ENCODE data around the gene POP7.
"Not testable (repeated sequence)": the region's sequence is repeated elsewhere in the genome, so short reads cannot be mapped to it uniquely, and the experiment has no call there.

POP7 gene

GRCh38 chr7:100687751-100688300 lies 18.1 kb upstream of the POP7 start:
- Histone ChIP-seq H3K27me3 (ENCODE audit: control insufficient read depth, insufficient read depth, low read length) (no peaks in the 10 kb centered on the region), H3K4me3 (ENCODE audit: low read depth, low read length) (no peak overlapping the region), H3K4me1 (ENCODE audit: control insufficient read depth, insufficient read depth, low read length) (peaks cover 6% of the 10 kb centered on the region), H3K36me3 (ENCODE audit: control insufficient read depth, insufficient read depth, low read length) (peaks cover 70% of the 10 kb centered on the region), H3K9me3 (ENCODE audit: control insufficient read depth, insufficient read depth, low read length) (no peaks in the 10 kb centered on the region), H3K9ac (ENCODE audit: low read depth, low read length) (no peak overlapping the region)

DNA sequence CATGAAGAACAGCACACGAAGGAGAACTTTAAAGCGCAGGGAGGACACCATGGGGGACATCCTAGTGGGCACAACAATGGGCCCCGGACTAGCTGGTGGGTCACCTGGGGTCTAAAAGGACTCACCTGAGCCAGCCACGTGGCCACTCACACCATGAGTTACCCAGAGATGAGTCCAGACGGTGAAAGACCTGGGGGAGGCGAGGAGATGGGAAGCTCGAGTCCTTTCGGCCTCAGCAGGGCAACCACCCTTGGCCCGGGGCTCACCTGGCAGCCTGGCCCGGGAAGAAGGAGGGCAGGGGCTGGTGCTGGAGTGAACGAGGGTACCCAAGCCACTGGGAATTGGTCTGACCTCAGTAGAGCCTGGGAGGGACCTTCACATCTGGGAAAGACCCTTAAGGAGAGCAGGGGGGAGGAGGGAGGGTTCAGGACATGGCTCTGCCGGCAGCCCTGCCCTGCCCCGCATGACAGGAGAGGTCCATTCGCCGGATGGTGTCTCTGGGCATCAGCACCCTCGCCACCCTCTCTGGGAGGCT lies 17.5 kb upstream of the POP7 start:
- Histone ChIP-seq H3K36me3 (ENCODE audit: control insufficient read depth, insufficient read depth, low read length) (peaks cover 64% of the 10 kb centered on the region), H3K4me3 (ENCODE audit: low read depth, low read length) (no peak overlapping the region), H3K27me3 (ENCODE audit: control insufficient read depth, insufficient read depth, low read length) (no peaks in the 10 kb centered on the region), H3K9ac (ENCODE audit: low read depth, low read length) (no peak overlapping the region), H3K4me1 (ENCODE audit: control insufficient read depth, insufficient read depth, low read length) (peaks cover 6% of the 10 kb centered on the region), H3K9me3 (ENCODE audit: control insufficient read depth, insufficient read depth, low read length) (no peaks in the 10 kb centered on the region)

- Histone ChIP-seq H3K9ac (ENCODE audit: low read depth, low read length) (no peak overlapping the region), H3K36me3 (ENCODE audit: control insufficient read depth, insufficient read depth, low read length) (peaks cover 54% of the 10 kb centered on the region), H3K4me1 (ENCODE audit: control insufficient read depth, insufficient read depth, low read length) (peaks cover 6% of the 10 kb centered on the region)
Observed at GRCh38 chr7:100689230-100690135, 16.4 kb upstream of the POP7 start.

GRCh38 chr7:100691676-100692577 lies 14.0 kb upstream of the POP7 start:
- peak overlapping the region; percentile 94 for H3K4me3 ChIP-seq (ENCODE audit: low read depth, low read length)
- no peaks in the 10 kb centered on the region for H3K27me3 ChIP-seq (ENCODE audit: control insufficient read depth, insufficient read depth, low read length)
- H3K9me3 ChIP-seq (ENCODE audit: control insufficient read depth, insufficient read depth, low read length) = no peaks in the 10 kb centered on the region
- peaks cover 30% of the 10 kb centered on the region for H3K36me3 ChIP-seq (ENCODE audit: control insufficient read depth, insufficient read depth, low read length)
- H3K9ac ChIP-seq (ENCODE audit: low read depth, low read length) = peak overlapping the region; percentile 87
- peaks cover 7% of the 10 kb centered on the region for H3K4me1 ChIP-seq (ENCODE audit: control insufficient read depth, insufficient read depth, low read length)

More at GRCh38 chr7:100689230-100690135, 16.4 kb upstream of the POP7 start:
- Histone ChIP-seq H3K27me3 (ENCODE audit: control insufficient read depth, insufficient read depth, low read length) (no peaks in the 10 kb centered on the region), H3K4me3 (ENCODE audit: low read depth, low read length) (no peak overlapping the region), H3K9me3 (ENCODE audit: control insufficient read depth, insufficient read depth, low read length) (no peaks in the 10 kb centered on the region)

DNA sequence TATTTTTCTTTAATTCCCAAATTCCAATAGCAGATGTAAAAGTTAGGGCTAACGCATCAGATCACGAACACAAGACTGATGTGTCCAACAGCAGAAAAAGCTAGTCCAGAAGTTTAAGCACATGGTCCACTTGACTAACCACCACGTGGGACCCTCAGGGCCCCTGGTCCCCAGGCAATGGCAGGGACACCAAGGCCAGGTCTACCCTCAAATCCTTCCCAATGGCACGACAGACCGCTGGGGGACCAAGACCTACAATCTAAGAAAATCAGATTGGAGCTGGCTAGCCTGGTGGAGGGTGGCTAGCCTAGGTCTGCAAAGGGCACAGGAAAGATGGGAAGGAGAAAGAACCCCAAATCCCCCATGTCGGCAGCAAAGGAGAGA lies 13.4 kb upstream of the POP7 start:
- peaks cover 7% of the 10 kb centered on the region for H3K4me1 ChIP-seq (ENCODE audit: control insufficient read depth, insufficient read depth, low read length)
- H3K9me3 ChIP-seq (ENCODE audit: control insufficient read depth, insufficient read depth, low read length) = no peaks in the 10 kb centered on the region
- H3K36me3 ChIP-seq (ENCODE audit: control insufficient read depth, insufficient read depth, low read length) = peaks cover 24% of the 10 kb centered on the region
- peak overlapping the region; percentile 87 for H3K9ac ChIP-seq (ENCODE audit: low read depth, low read length)
- H3K27me3 ChIP-seq (ENCODE audit: control insufficient read depth, insufficient read depth, low read length) = no peaks in the 10 kb centered on the region
- peak overlapping the region; percentile 94 for H3K4me3 ChIP-seq (ENCODE audit: low read depth, low read length)

GRCh38 chr7:100693312-100694097 lies 12.4 kb upstream of the POP7 start:
- Histone ChIP-seq H3K27me3 (ENCODE audit: control insufficient read depth, insufficient read depth, low read length) (no peaks in the 10 kb centered on the region), H3K9me3 (ENCODE audit: control insufficient read depth, insufficient read depth, low read length) (no peaks in the 10 kb centered on the region), H3K4me1 (ENCODE audit: control insufficient read depth, insufficient read depth, low read length) (peaks cover 7% of the 10 kb centered on the region), H3K9ac (ENCODE audit: low read depth, low read length) (peak overlapping the region; percentile 87), H3K4me3 (ENCODE audit: low read depth, low read length) (peak overlapping the region; percentile 94), H3K36me3 (ENCODE audit: control insufficient read depth, insufficient read depth, low read length) (peaks cover 15% of the 10 kb centered on the region)

DNA sequence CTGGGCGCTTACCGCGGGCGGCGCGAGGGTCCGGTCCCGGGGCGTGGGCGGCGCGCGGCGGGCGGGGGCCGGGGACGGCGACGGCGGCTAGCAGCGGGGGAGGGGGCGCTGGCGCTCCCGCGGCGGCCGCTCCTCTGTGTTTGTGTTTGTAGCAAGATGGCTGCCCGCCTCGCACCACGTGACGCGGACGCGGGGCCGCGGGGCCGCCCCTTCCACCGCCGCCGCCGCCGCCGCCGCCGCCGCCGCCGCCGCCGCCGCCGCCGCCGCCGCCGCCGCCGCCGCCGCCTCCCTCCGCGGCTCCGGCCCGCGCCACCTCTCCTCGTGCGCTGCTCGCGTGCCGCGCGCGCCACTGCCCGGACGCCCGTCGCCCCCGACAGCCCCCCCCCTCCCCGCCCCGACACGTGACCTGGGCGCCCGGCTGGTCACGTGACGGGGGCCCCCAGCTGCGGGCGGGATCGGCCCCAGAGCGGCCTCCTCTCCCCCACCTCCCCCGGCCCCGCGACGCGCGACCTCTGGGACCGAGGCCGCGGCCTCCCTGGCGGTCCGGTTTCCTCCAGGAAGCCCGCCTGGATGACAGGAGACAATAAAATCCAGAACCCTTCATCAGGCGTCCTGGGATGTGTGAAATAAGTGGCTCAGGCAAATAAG lies 11.7 kb upstream of the POP7 start, which contains the start of gene GIGYF1:
Gene GIGYF1 (minus strand): TSS at position 153 of the 648 bp plus-strand sequence. CDS start 6,012 bp downstream, outside the sequence.
- H3K4me3 ChIP-seq (ENCODE audit: low read depth, low read length) = peak within 1 kb of the TSS; percentile 94
- H3K36me3 ChIP-seq (ENCODE audit: control insufficient read depth, insufficient read depth, low read length) = peaks cover 8% of the 10 kb centered on the region
- peak within 1 kb of the TSS; percentile 87 for H3K9ac ChIP-seq (ENCODE audit: low read depth, low read length)
- H3K4me1 ChIP-seq (ENCODE audit: control insufficient read depth, insufficient read depth, low read length) = peaks cover 7% of the 10 kb centered on the region
- no peaks in the 10 kb centered on the region for H3K9me3 ChIP-seq (ENCODE audit: control insufficient read depth, insufficient read depth, low read length)
- no peaks in the 10 kb centered on the region for H3K27me3 ChIP-seq (ENCODE audit: control insufficient read depth, insufficient read depth, low read length)

- no peaks in the 10 kb centered on the region for H3K36me3 ChIP-seq (ENCODE audit: control insufficient read depth, insufficient read depth, low read length)
- peak overlapping the region; percentile 1 for H3K9ac ChIP-seq (ENCODE audit: low read depth, low read length)
- H3K27me3 ChIP-seq (ENCODE audit: control insufficient read depth, insufficient read depth, low read length) = no peaks in the 10 kb centered on the region
- peak overlapping the region; percentile 18 for H3K4me3 ChIP-seq (ENCODE audit: low read depth, low read length)
- peaks cover 7% of the 10 kb centered on the region for H3K4me1 ChIP-seq (ENCODE audit: control insufficient read depth, insufficient read depth, low read length)
- H3K9me3 ChIP-seq (ENCODE audit: control insufficient read depth, insufficient read depth, low read length) = no peaks in the 10 kb centered on the region
Observed at GRCh38 chr7:100696123-100696521, 9.8 kb upstream of the POP7 start.

DNA sequence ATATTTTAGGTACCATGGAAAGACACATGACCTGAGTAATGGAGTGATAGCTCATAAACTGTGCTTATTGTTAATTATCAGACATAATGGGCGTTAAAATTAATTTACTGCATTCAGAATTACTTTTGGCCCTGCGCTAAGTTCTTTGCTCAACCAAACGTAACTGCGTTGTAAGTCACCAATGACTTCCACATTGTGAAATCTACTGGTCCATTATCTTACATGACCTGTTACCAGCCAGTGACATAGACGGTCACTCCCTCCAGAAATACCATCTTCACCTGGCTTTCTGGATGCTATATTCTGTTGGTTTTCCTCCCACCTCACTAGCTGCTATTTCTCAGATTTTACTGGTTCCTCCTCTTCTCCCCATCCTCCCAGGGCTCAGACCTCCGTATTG lies 6.9 kb upstream of the POP7 start:
- H3K4me3 ChIP-seq (ENCODE audit: low read depth, low read length) = no peak overlapping the region
- H3K27me3 ChIP-seq (ENCODE audit: control insufficient read depth, insufficient read depth, low read length) = no peaks in the 10 kb centered on the region
- peak overlapping the region; percentile 54 for H3K9ac ChIP-seq (ENCODE audit: low read depth, low read length)
- H3K4me1 ChIP-seq (ENCODE audit: control insufficient read depth, insufficient read depth, low read length) = peaks cover 2% of the 10 kb centered on the region
- no peaks in the 10 kb centered on the region for H3K36me3 ChIP-seq (ENCODE audit: control insufficient read depth, insufficient read depth, low read length)
- H3K9me3 ChIP-seq (ENCODE audit: control insufficient read depth, insufficient read depth, low read length) = no peaks in the 10 kb centered on the region

GRCh38 chr7:100701089-100701488 lies 4.8 kb upstream of the POP7 start:
- H3K4me3 ChIP-seq (ENCODE audit: low read depth, low read length); H3K9ac ChIP-seq (ENCODE audit: low read depth, low read length); H3K4me1 ChIP-seq (ENCODE audit: control insufficient read depth, insufficient read depth, low read length); H3K27me3 ChIP-seq (ENCODE audit: control insufficient read depth, insufficient read depth, low read length); H3K9me3 ChIP-seq (ENCODE audit: control insufficient read depth, insufficient read depth, low read length); H3K36me3 ChIP-seq (ENCODE audit: control insufficient read depth, insufficient read depth, low read length): not testable (repeated sequence)
